Skeletal muscle satellite cell (primary cell): ENCODE data around the gene SLC9A3. TPM values are rescaled to one million over a fixed set of nuclear protein-coding genes. Genes with fewer than 3 reads are reported as not detected.

Experiments
- H3K27me3 ChIP-seq: 2 replicates; pipeline ENCODE4 v1.7.0; 2013; ENCODE audit warnings: low read length; ENCODE audit not compliant: control insufficient read depth, insufficient read depth
- H3K36me3 ChIP-seq: 2 replicates; pipeline ENCODE4 v1.7.0; 2013; ENCODE audit warnings: mild to moderate bottlenecking, control low read depth, low read length; ENCODE audit not compliant: insufficient read depth
- H3K4me1 ChIP-seq: 2 replicates; pipeline ENCODE4 v1.7.0; 2013; ENCODE audit warnings: low read length; ENCODE audit not compliant: control insufficient read depth, insufficient read depth
- H3K4me2 ChIP-seq: 2 replicates; pipeline ENCODE4 v1.7.0; 2013; ENCODE audit warnings: mild to moderate bottlenecking, low read length
- H3K4me3 ChIP-seq: 2 replicates; pipeline ENCODE4 v1.7.0; 2013; ENCODE audit warnings: low read length
- H3K9ac ChIP-seq: 2 replicates; pipeline ENCODE4 v1.7.0; 2013; ENCODE audit warnings: mild to moderate bottlenecking, low read depth, low read length, moderate library complexity
- H3K9me3 ChIP-seq: replicated peaks from 2 replicates; pipeline ENCODE4 v1.7.0; 2013; ENCODE audit warnings: mild to moderate bottlenecking, control low read depth, low read length
- total RNA-seq: library from RNA; depleted of rRNA; stranded (reverse); fragments of >200 nt; gene quantifications from 2 replicates; pipeline ENCODE4 v1.2.3, GENCODE V29; 2012; rRNA removed

Gene SLC9A3
- 1.3 and 2.0 TPM in 2 replicates for total RNA-seq

DNA sequence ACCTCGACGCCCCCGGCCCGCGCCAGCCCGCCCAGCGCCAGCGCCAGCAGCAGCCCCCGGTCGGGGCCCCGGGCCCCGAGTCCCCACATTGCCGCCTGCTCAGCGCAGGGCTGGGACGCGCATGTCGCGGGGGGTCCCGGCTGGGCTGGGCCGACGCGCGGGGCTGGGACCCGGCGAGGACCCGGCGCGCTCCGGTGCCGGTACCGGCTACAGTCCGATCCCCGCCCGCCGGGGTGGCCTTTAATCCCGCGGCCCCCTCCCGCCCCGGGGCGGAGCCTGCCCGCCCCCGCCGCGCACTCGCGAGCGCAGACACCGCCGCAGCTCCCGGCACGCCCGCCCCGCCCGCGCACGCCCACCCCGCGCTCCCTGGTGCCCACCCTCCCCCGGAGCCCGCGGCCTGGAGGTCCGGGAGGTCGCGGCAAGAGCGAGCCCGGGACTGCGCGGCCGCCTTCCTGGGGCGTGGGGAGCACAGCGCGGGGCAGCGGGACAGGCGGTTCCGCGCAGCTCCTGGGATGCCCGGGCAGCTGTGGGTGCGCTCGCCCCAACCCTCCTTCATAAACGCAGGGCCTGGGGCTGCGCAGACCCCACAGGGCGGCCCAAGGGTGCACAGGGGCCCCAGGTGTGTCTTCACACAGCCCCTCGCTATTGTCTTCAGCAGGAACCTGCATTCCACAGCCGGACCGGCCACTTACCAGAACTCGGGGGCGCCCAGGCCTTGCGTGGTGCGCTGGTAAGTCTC is at the start of gene SLC9A3:
Gene SLC9A3 (minus strand): TSS at position 216 of the 739 bp plus-strand sequence.
- H3K4me2 ChIP-seq, result peak within 1 kb of the TSS; percentile 33
- no peaks in the 10 kb centered on the region for H3K4me1 ChIP-seq
- H3K36me3 ChIP-seq, result no peaks in the 10 kb centered on the region
- H3K27me3 ChIP-seq, result peaks cover 75% of the 10 kb centered on the region
- no peak within 1 kb of the TSS for H3K4me3 ChIP-seq
- H3K9me3 ChIP-seq, result no peaks in the 10 kb centered on the region
- H3K9ac ChIP-seq, result no peak within 1 kb of the TSS

DNA sequence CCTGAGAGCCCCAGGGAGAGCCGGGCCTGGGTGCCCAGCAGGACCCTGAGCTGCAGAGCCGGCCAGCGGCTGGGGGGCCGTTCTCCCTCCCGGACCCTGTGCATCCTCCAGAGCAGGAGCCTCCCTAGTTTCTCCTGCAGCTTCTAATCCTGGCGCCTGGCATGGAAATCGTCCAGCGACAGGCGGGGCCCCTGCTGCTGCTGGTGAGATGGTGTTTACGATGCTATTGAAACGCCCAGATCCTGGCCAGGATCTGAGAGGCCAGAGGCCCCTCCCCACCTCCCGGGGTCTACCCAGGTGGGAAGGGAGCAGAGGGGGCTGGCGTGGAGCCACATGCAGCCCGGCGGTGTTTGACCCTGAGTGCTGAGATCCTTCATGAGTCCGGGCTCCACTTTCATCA is 49.7 kb upstream of the SLC9A3 start:
- H3K36me3 ChIP-seq, result no peaks in the 10 kb centered on the region

DNA sequence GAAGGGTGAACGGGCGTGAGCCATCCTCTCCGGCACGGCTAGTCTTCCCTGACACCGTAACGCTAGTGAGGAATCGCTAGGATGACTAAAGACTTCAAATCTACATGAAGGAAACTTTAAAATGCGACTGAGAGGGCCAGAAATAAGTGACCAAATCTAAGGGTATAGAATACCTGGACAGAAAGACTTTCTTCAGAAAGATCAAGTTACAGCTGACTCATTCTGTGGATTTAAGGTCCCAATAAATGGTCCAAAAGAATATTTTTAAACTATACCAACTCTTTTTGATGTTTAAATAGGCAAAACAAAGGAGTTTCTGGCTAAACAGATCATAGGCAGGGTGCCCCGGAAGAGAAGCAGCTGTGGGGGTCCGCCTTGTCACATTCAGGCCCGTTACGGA is 49.0 kb upstream of the SLC9A3 start:
- no peaks in the 10 kb centered on the region for H3K9me3 ChIP-seq
- H3K9ac ChIP-seq, result no peak overlapping the region
- no peak overlapping the region for H3K4me2 ChIP-seq
- H3K4me3 ChIP-seq, result no peak overlapping the region
- peaks cover 55% of the 10 kb centered on the region for H3K27me3 ChIP-seq
- H3K4me1 ChIP-seq, result no peaks in the 10 kb centered on the region
- H3K36me3 ChIP-seq, result no peaks in the 10 kb centered on the region

More for the DNA sequence above, 49.7 kb upstream of the SLC9A3 start:
- Histone ChIP-seq H3K4me2 (no peak overlapping the region), H3K4me1 (no peaks in the 10 kb centered on the region), H3K9me3 (no peaks in the 10 kb centered on the region), H3K4me3 (no peak overlapping the region), H3K9ac (no peak overlapping the region), H3K27me3 (peaks cover 59% of the 10 kb centered on the region)

DNA sequence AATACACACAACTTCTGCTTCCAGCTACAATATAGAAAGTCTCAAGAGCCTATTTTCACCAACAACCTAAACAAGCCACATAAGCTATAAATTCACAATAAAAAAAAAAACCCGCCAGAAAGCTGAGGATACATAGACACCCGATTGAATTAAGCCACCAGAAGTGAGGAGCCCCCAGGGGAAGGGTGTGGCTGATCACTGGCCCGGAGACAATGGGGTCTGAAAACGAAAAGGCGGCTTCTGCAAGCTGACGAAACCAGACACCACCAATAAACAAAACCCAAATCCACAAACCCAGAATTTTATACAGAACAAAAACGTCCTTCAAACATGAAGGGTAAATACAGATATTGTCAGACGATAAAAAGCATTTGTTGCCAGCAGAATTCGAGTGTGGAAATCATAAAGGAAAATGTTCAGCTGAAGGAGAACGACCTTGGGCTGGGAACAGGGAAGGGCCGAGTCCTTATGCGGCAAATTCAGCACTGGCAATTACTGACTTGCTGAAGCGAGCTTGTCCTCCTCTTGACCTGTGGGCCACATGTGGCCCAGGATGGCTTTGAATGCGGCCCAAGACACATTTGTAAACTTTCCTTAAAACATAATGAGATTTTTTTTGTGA is 48.3 kb upstream of the SLC9A3 start:
- no peaks in the 10 kb centered on the region for H3K4me1 ChIP-seq
- no peak overlapping the region for H3K9ac ChIP-seq
- no peaks in the 10 kb centered on the region for H3K36me3 ChIP-seq
- no peak overlapping the region for H3K4me3 ChIP-seq
- no peak overlapping the region for H3K4me2 ChIP-seq
- peaks cover 55% of the 10 kb centered on the region for H3K27me3 ChIP-seq
- H3K9me3 ChIP-seq, result no peaks in the 10 kb centered on the region

DNA sequence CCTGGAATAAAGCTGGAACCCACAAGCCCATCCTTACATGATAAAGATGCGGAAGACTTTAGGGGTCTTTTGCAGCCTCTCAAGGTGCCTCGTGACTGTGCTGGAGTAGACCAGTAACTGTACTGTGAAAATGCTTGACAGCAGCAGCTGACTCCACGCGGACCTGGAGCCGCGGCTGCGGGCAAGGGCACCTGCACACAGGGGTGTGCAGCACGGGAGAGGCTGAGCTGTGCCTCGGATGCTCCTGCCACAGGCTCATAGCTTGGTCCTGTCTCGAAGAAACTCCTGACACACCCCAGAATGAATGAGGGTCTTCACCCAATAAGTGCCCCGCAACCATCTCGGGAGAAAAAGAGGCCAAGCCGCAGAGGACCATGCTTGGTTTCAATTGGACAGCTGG is 47.5 kb upstream of the SLC9A3 start:
- Histone ChIP-seq H3K9me3 (no peaks in the 10 kb centered on the region), H3K9ac (no peak overlapping the region), H3K36me3 (no peaks in the 10 kb centered on the region), H3K4me3 (no peak overlapping the region), H3K4me1 (no peaks in the 10 kb centered on the region), H3K4me2 (no peak overlapping the region), H3K27me3 (peaks cover 59% of the 10 kb centered on the region)

DNA sequence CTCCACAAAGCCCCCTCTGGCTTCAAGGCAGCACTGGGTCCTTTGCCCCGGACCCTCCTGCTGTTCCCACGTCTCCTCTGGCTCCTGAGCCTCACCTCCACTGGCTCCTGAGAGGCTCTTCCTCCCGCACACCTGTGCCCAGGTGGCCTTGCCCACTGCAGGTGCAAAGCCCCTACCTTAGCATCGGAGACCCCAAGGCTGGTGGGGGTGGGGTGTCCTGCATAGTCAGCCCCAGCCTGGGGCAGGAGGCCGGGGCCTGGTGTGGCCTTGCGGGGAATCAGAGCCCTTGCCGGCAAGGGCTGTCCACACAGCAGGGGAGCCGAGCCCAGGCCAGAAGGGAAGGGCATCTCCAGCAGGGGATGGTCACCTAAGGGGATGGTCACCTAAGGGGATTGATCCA is 46.6 kb upstream of the SLC9A3 start:
- H3K9ac ChIP-seq, result no peak overlapping the region
- H3K9me3 ChIP-seq, result no peaks in the 10 kb centered on the region
- peaks cover 68% of the 10 kb centered on the region for H3K27me3 ChIP-seq
- H3K4me1 ChIP-seq, result peaks cover 2% of the 10 kb centered on the region
- H3K4me2 ChIP-seq, result no peak overlapping the region
- H3K36me3 ChIP-seq, result no peaks in the 10 kb centered on the region
- no peak overlapping the region for H3K4me3 ChIP-seq

DNA sequence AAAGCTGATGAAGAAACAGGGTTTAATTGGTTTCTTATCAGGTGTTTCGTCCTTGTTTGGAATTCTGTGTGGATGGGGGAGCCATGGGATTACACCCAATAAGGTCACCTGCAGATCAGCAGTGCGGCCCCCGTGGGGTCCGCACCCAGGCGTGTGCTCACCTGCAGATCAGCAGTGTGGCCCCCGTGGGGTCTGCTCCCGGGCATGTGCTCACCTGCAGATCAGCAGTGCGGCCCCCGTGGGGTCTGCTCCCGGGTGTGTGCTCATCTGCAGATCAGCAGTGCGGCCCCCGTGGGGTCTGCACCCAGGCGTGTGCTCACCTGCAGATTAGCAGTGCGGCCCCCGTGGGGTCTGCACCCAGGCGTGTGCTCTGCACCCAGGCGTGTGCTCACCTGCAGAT is 46.2 kb upstream of the SLC9A3 start:
- H3K36me3 ChIP-seq, result no peaks in the 10 kb centered on the region
- H3K27me3 ChIP-seq, result peaks cover 68% of the 10 kb centered on the region
- no peak overlapping the region for H3K4me3 ChIP-seq
- H3K4me1 ChIP-seq, result peaks cover 5% of the 10 kb centered on the region
- H3K9me3 ChIP-seq, result no peaks in the 10 kb centered on the region
- no peak overlapping the region for H3K4me2 ChIP-seq
- H3K9ac ChIP-seq, result no peak overlapping the region

DNA sequence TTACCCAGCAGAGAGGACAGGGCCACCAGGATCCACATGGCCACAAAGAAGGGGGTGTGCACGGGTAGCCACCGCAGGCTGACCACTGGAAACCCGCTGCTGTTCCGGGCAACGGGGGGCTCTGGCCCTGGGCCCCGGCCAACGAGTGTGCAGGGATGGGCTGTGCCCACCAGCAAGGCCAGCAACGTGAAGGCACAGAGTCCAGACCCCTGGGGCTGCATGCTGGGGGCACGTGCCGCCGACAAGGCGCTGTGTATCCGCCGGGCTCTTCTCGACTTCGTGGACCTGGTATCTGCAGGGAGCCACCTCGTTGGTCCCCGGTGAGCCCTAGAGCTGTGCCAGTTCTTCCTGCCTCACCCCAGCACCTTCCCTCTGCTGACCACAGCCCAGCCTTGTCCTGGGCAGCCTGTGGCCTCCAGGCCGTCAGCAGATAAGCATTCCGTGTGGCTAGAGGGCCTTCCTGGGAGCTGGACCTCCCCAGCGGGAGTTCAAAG is 45.7 kb upstream of the SLC9A3 start:
- no peaks in the 10 kb centered on the region for H3K36me3 ChIP-seq
- no peak overlapping the region for H3K4me2 ChIP-seq
- peaks cover 63% of the 10 kb centered on the region for H3K27me3 ChIP-seq
- H3K4me3 ChIP-seq, result no peak overlapping the region
- no peak overlapping the region for H3K9ac ChIP-seq
- H3K9me3 ChIP-seq, result no peaks in the 10 kb centered on the region
- peaks cover 5% of the 10 kb centered on the region for H3K4me1 ChIP-seq

- peaks cover 63% of the 10 kb centered on the region for H3K27me3 ChIP-seq
- no peaks in the 10 kb centered on the region for H3K36me3 ChIP-seq
Observed at GRCh38 chr5:569358-569867, 45.2 kb upstream of the SLC9A3 start.

GRCh38 chr5:568809-569208 is 44.6 kb upstream of the SLC9A3 start:
- Histone ChIP-seq H3K4me2 (no peak overlapping the region), H3K9me3 (no peaks in the 10 kb centered on the region), H3K9ac (no peak overlapping the region), H3K4me3 (no peak overlapping the region), H3K4me1 (peaks cover 5% of the 10 kb centered on the region), H3K27me3 (peaks cover 58% of the 10 kb centered on the region), H3K36me3 (no peaks in the 10 kb centered on the region)

More at GRCh38 chr5:569358-569867, 45.2 kb upstream of the SLC9A3 start:
- Histone ChIP-seq H3K9me3 (no peaks in the 10 kb centered on the region), H3K4me3 (no peak overlapping the region), H3K9ac (no peak overlapping the region), H3K4me2 (no peak overlapping the region), H3K4me1 (peaks cover 5% of the 10 kb centered on the region)

GRCh38 chr5:568061-568781 is 44.0 kb upstream of the SLC9A3 start:
- Histone ChIP-seq H3K9me3 (no peaks in the 10 kb centered on the region), H3K27me3 (peaks cover 52% of the 10 kb centered on the region), H3K36me3 (no peaks in the 10 kb centered on the region), H3K9ac (no peak overlapping the region), H3K4me2 (no peak overlapping the region), H3K4me3 (no peak overlapping the region), H3K4me1 (peaks cover 5% of the 10 kb centered on the region)
